GM21576 (cell line): Measurements from ENCODE around the gene SMIM10L2A.
A peak's percentile ranks its signal among the peaks of the same experiment; 100 is the strongest.
"Not testable (repeated sequence)": the region's sequence is repeated elsewhere in the genome, so short reads cannot be mapped to it uniquely, and the experiment has no call there.

ENCODE experiments used
- ATAC-seq: cut with Tn5 transposase; IDR thresholded peaks from one replicate; pipeline ENCODE4 v1.9.1; 2021; ENCODE audit warnings: mild to moderate bottlenecking, moderate library complexity; ENCODE audit not compliant: unreplicated experiment

SMIM10L2A gene

DNA sequence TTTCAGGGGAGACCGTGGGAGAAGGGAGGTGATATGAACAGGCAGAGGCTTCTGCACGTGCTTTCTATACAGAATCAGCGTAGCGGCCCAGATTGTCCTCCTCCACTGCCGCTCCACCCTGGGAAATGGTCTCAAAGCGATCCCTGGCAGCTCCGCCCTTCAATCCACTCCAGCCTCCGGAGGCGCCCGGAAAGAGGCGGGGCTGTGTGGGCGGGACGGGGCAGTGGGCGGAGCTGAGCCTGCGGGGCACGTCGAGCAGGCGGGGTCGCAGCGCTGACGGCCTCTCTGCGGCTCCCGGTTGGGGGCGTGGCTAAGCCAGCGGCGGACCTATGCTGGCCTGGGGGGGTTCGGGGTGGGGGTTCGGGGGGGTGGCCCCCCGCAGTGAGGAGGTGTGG lies 210 bp upstream of the SMIM10L2A start:
- peak; percentile 92 for ATAC-seq

- not testable (repeated sequence) for ATAC-seq
These were observed 1.0 kb downstream of the SMIM10L2A start for GRCh38 chrX:135422810-135423168.

DNA sequence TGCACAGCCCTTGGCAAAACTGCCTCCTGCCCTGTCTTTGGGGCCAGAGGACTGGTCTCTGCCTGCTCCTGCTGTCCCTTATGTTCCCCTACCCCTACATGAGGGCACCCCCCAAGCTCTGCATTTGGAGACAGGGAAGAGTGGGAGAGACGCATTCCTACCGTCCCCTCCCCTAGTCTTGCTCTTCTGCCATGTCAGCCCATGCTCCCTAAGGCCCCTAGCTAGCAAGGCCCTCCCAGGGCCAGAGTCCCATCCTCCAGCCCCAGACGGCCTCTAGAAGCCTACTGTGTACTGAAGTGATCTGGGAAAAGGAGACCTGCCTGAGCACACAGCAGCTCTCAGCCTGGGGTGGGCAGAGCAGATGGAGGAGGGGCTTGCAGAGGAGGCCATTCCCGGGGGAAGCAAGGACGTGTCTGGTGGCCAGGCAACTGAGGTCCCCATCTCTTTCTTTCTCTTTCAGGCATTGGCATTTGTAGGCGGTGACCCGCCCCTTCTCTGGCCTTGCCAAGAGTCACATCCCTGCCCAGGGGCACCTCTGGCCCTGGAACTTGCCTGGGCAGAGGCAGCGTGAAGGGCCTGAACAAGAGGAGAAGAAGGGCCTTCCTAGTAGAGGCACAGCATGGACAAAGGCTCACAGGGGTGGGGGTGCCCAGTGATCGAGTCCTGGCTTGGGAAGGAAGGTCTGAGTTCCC lies 1.6 kb downstream of the SMIM10L2A start:
- not testable (repeated sequence) for ATAC-seq

- no peak for ATAC-seq
These were observed 2.7 kb downstream of the SMIM10L2A start for GRCh38 chrX:135424469-135424868.

GRCh38 chrX:135425026-135425965 lies 3.6 kb downstream of the SMIM10L2A start:
- ATAC-seq = no peak

- ATAC-seq = no peak
These were observed 7.7 kb downstream of the SMIM10L2A start for GRCh38 chrX:135429429-135429828.

- ATAC-seq = no peak
These were observed 10.1 kb downstream of the SMIM10L2A start for GRCh38 chrX:135431886-135432285.

GRCh38 chrX:135432453-135432852 lies 10.7 kb downstream of the SMIM10L2A start:
- no peak for ATAC-seq

DNA sequence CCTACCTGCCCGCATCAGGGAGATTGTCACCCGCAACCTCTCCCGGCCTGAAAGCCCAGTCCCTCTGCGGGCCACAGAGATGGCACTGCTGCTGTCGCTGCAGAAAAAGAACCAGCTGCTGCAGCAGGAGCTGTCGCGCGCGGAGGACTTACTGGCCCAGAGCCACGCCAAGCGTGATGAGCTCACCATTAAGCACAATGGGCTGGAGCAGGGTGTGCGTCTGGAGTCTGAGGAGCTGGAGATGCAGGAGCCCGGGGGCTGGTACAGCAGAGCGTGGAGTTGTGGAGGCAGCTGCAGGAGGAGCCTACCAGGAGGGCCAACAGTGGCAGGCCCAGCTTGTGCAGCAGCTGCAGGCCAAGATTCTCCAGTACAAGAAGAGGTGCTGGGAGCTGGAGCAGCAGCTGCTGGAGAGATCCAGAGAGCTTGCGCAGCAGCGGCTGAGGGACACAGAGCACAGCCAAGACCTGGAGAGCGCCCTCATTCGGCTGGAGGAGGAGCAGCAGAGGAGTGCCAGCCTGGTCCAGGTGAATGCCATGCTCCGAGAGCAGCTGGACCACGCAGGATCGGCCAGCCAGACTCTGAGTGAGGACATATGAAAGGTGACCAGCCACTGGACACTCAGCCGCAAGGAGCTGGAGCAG lies 11.3 kb downstream of the SMIM10L2A start:
- ATAC-seq = no peak

DNA sequence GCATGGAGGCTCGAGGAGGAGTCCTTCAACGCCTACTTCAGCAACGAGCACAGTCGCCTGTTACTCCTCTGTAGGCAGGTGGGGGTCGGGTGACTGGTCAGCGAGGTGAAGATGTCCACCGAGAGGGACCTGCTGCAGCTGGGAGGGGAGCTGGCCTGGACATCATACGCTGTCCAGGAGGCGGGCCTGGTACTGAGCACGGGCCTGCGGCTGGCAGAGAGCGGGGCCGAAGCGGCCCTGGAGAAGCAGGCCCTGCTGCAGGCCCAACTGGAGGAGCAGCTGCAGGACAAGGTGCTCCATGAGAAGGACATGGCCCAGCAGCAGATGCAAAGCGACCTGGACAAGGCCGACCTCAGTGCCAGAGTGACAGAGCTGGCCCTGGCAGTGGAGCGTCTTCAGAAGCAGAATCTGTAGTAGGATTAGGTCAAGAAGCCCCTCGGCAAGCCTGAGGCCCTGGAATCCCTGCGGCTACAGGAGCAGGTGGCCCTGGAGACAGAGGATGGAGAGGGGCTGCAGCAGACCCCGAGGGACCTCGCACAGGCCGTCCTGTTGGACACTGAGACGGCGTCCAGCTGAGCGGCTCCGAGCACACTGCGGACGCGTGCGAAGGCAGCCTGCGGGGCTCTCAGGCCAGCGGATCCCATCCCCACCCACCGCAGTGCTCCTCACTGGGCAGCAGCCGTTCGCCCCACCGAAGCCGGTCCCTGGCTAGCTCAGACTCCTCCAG lies 11.9 kb downstream of the SMIM10L2A start:
- ATAC-seq = no peak

DNA sequence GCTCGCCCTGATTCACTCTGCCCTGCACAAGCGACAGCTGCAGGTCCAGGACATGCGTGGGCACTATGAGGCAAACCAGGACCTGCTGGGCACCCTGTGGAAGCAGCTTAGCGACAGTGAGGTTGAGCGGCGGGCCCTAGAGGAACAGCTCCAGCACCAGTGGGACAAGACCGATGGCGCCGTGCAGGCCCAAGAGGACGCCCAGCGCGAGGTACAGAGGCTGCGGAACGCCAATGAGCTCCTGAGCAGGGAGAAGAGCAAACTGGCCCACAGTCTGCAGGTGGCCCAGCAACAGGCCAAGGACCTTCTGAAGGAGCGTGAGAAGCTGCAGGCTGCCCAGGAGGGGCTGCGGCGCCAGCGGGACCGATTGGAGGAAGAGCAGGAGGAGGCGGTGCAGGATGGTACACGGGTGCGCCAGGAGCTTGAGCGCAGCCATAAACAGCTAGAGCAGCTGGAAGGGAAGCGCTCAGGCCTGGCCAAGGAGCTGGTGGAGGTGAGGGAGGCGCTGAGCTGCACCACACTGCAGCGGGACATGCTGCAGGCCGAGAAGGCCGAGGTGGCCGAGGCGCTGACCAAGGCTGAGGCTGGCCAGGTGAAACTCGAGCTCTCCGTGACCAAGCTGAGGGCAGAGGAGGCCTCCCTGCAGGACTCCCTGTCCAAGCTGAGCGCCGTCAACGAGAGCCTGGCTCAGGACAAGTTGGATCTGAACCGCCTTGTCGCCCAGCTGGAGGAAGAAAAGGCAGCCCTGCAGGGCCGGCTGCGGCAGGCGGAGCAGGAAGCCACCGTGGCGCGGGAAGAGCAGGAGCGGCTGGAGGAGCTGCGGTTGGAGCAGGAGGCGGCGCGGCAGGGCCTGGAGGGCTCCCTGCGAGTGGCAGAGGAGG lies 12.8 kb downstream of the SMIM10L2A start:
- ATAC-seq = no peak

DNA sequence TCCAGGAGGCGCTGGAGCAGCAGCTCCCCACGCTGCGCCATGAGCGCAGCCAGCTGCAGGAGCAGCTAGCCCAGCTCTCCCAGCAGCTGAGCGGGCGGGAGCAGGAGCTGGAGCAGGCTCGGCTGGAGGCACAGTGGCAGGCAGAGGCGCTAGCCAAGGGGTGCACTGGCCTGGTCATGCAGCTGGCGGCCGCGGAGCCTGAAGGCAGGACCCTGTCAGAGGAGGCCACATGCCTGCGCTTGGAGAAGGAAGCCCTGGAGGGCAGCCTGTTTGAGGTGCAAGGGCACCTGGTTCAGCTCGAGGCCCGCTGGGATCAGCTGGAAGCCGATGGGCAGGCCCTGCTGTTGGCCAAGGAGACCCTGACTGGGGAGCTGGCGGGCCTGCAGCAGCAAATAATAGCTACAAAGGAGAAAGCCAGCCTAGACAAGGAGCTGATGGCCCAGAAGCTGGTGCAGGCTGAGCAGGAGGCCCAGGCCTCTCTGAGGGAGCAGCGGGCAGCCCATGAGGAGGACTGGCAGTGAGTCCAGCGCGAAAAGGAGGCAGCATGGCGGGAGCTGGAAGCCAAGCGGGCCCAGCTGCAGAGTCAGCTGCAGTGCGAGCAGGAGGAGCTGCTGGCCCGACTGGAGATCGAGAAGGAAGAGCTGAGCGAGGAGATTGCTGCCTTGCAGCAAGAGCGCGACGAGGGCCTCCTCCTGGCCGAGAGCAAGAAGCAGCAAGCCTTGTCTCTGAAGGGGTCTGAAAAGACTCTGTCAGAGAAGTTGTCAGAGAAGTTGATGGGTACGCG lies 13.6 kb downstream of the SMIM10L2A start:
- no peak for ATAC-seq

DNA sequence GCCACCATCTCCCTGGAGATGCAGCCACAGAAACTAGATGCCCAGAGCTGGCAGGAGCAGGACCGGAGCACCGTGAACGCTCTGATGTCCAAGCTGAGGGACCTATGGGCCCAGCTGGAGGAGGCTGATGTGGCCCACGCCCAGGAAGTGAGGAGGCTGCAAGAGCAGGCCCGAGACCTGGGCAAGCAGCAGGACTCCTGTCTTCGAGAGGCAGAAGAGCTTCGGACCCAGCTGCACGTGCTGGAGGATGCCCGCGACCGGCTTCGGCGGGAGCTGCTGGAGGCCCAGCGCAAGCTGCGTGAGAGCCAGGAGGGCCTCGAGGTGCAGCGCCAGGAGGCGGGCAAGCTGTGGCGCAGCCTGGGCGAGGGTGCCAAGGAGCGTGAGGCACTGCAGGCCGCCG lies 14.2 kb downstream of the SMIM10L2A start:
- no peak for ATAC-seq

GRCh38 chrX:135436456-135436855 lies 14.7 kb downstream of the SMIM10L2A start:
- no peak for ATAC-seq

DNA sequence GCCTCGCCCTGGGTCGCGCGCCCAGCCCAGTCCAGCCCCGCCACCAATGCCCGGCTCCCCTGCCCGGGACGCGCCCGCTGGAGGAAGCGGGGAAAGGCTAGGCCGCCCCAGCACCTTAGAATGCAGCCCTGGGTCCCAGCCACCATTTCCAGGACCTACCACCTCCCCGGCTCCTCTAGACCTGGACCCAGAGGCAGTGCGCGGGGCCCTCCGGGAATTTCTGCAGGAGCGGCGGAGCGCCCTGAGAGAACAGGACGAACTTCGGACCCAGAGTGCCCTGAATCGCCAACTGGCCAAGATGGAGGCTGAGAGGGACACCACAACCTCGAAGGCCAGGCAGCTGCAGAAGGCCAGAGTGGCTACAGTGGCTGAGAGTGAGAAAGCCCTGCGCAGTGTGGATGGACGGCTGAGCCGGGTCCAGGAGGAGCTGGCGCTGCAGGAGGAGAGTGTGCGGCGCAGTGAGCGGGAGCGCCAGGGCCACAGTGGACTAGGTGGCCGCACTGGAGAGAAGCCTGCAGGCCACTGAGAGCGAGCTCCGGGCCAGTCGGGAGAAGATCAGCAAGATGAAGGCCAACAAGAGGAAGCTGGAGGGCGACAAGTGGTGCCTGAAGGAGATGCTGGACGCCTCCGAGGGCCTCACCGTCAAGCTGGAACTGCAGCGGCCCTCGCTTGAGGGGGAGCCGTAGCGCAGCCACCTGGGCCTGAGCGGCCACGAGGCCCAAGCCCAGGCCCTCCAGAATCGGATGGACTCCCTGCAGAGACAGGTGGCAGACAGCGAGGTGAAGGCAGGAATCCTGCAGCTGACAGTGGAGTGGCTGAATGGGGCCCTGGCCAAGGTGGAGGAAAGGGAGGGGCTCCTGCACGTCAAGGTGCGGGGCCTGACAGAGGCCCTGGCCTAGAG lies 15.5 kb downstream of the SMIM10L2A start:
- ATAC-seq = no peak

GRCh38 chrX:135437867-135438733 lies 16.4 kb downstream of the SMIM10L2A start:
- no peak for ATAC-seq

DNA sequence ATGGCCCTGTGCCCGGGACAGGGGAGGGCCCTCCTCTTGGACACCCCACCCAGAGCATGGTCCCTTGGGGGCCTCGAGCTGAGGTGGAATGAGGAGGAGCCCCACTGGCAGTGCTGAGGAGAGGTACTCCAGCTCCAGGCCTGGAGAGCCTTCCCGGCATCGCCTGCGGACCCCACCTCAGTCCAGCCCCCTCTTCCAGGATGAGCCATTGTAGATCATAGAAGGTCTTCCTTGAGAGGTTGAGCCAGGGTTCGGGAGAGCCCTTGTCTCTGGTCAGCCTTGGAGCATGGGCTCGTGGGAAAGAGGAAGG lies 16.9 kb downstream of the SMIM10L2A start:
- no peak for ATAC-seq
